Sigmoid colon (tissue), 4 donors: ENCODE data around the gene STAP2.

Experiments
- CTCF ChIP-seq, 4 experiments: fragments of 450-650 bp in 3 of 4; fragments of 200-600 bp in 1 of 4; IDR thresholded peaks; one replicate each; pipeline ENCODE4 v1.5.1; 2016 to 2019; ENCODE audit warnings: antibody characterized with exemption in 4 of 4, mild to moderate bottlenecking in 3 of 4, moderate library complexity in 2 of 4
- EP300 ChIP-seq, 4 donors: sonication (generic); formaldehyde crosslinking; IDR thresholded peaks; one replicate each; pipeline ENCODE4 v1.6.1; 2017; ENCODE audit warnings: antibody characterized with exemption in 4 of 4
- POLR2A ChIP-seq, 2 donors: fragments of 450-650 bp; IDR thresholded peaks; one replicate each; pipeline ENCODE4 v1.6.1; 2016; ENCODE audit warnings: antibody characterized with exemption in 2 of 2, mild to moderate bottlenecking in 2 of 2, moderate library complexity in 2 of 2
- POLR2AphosphoS5 ChIP-seq, 4 donors: sonication (generic); formaldehyde crosslinking; IDR thresholded peaks; one replicate each; pipeline ENCODE4 v1.6.1; 2017; ENCODE audit warnings: antibody characterized with exemption in 4 of 4

DNA sequence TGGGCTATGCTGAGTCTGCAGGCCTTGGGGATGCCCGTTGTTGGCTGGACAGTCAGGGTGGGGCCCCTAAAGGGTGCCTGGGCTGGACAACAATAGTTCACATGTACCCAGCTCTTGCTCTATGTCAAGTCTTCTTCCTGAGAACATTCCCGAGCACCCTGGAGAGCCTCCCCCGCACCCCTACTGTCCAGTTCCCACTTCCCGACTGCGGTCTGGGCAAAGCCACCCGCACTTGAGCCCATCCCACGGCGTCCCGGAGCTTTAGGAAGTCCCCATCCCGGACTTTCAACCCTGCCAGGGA lies 3.6 kb upstream of the STAP2 start:
- no peak for TF ChIP-seq POLR2A (IDR thresholded peaks at IDR 0.05)
- no peak for TF ChIP-seq CTCF (IDR thresholded peaks at IDR 0.05)
- no peak for TF ChIP-seq EP300 (IDR thresholded peaks at IDR 0.05)
- TF ChIP-seq POLR2AphosphoS5 (IDR thresholded peaks at IDR 0.05), result no peak
